HCT116 (cell line): ENCODE data around the gene HFE. TPM values are rescaled to one million over a fixed set of nuclear protein-coding genes. Genes with fewer than 3 reads are reported as not detected.

Experiments used
- ATAC-seq: fragments of 200-7000 bp; cut with Tn5 transposase; 2 replicates; pipeline ENCODE4 v1.9.1; 2020; ENCODE audit warnings: mild to moderate bottlenecking, moderate library complexity
- BruUV-seq: library from RNA; stranded (reverse); fragments of 400-500 nt; replicated peaks from 2 replicates; lab custom pipeline; 2021; lab: Mats Ljungman, UMichigan
- CTCF ChIA-PET: fragments of 300-600 bp; sonication (Branson Sonifier 250); formaldehyde crosslinking; loops from one replicate; lab custom pipeline; 2021; ENCODE audit warnings: antibody characterized with exemption; lab: Charles Lee
- POLR2A ChIA-PET: fragments of 300-600, 350-600 bp; sonication (Branson Sonifier 250); formaldehyde crosslinking; loops from one replicate; lab custom pipeline; 2021; ENCODE audit warnings: antibody characterized with exemption; lab: Charles Lee
- RAD21 ChIA-PET, 2 experiments: fragments of 300-600 bp; sonication (Branson Sonifier 250); formaldehyde crosslinking; loops; one replicate each; lab custom pipeline; 2023; ENCODE audit warnings: low total read pairs in 2 of 2; ENCODE audit not compliant: uncharacterized antibody in 2 of 2, unreplicated experiment in 2 of 2, low non-redundant PET in 1 of 2; lab: Charles Lee
- DNase-seq: peaks from one replicate; pipeline ENCODE4 v3.0.0-alpha.2; 2010; ENCODE audit warnings: low read depth, low spot score
- H2AFZ ChIP-seq: fragments of 200-600 bp; shearing (Covaris generic), sonication (generic); 2 replicates; pipeline ENCODE4 v1.6.1; 2017; ENCODE audit warnings: low read depth, mixed run types, mixed read lengths, antibody characterized with exemption, low read length; ENCODE audit not compliant: poor library complexity, severe bottlenecking
- H3K27ac ChIP-seq: 2 replicates; pipeline ENCODE4 v1.5.1; 2012; ENCODE audit warnings: low read depth, low read length
- H3K27me3 ChIP-seq: fragments of 200-600 bp; sonication (generic); 2 replicates; pipeline ENCODE4 v1.6.1; 2016; ENCODE audit warnings: mixed run types, low read length, mixed read lengths; ENCODE audit not compliant: insufficient read depth
- H3K36me3 ChIP-seq, 2 experiments: fragments of 200-500 bp in 1 of 2; fragments of 200-600 bp in 1 of 2; sonication (Bioruptor generic) in 1 of 2; sonication (generic) in 1 of 2; 2 replicates each; pipeline versions ENCODE4 v1.5.1 to v1.6.1; 2014 to 2016; ENCODE audit warnings: low read length in 2 of 2, inconsistent platforms in 1 of 2, mixed read lengths in 1 of 2, mixed run types in 1 of 2; ENCODE audit not compliant: insufficient read depth in 2 of 2, control insufficient read depth in 1 of 2
- H3K4me1 ChIP-seq, 2 experiments: fragments of 200-600 bp in 1 of 2; sonication (generic) in 1 of 2; 2 replicates each; pipeline versions ENCODE4 v1.5.1 to v1.6.1; 2012 to 2017; ENCODE audit warnings: low read length in 2 of 2, inconsistent platforms in 1 of 2, mild to moderate bottlenecking in 1 of 2, mixed read lengths in 1 of 2, mixed run types in 1 of 2, moderate library complexity in 1 of 2; ENCODE audit not compliant: insufficient read depth in 2 of 2, control insufficient read depth in 1 of 2
- H3K4me2 ChIP-seq: fragments of 200-600 bp; sonication (generic); 2 replicates; pipeline ENCODE4 v1.6.1; 2017; ENCODE audit warnings: mixed run types, low read length, mixed read lengths
- H3K4me3 ChIP-seq, 2 experiments: fragments of 200-600 bp in 1 of 2; sonication (generic) in 1 of 2; replicated peaks in 1 of 2; 2 replicates each; pipeline ENCODE4 v1.5.1; 2011 to 2016; ENCODE audit warnings: low read length in 2 of 2, control low read depth in 1 of 2, low read depth in 1 of 2, mild to moderate bottlenecking in 1 of 2, mixed read lengths in 1 of 2, mixed run types in 1 of 2
- H3K79me2 ChIP-seq: fragments of 200-600 bp; sonication (generic); 2 replicates; pipeline ENCODE4 v1.6.1; 2017; ENCODE audit warnings: mild to moderate bottlenecking, mixed run types, low read length, moderate library complexity, mixed read lengths; ENCODE audit not compliant: insufficient read depth
- H3K9ac ChIP-seq: fragments of 200-600 bp; sonication (generic); 2 replicates; pipeline ENCODE4 v1.6.1; 2016; ENCODE audit warnings: low read length, mixed read lengths
- H3K9me2 ChIP-seq: fragments of 200-600 bp; sonication (generic), shearing (Covaris generic); 2 replicates; pipeline ENCODE4 v1.6.1; 2017; ENCODE audit warnings: mixed run types, mild to moderate bottlenecking, moderate library complexity; ENCODE audit not compliant: insufficient read depth
- H3K9me3 ChIP-seq, 2 experiments: fragments of 200-500 bp in 1 of 2; fragments of 200-600 bp in 1 of 2; sonication (Bioruptor generic) in 1 of 2; sonication (generic) in 1 of 2; 2 replicates each; pipeline ENCODE4 v1.6.1; 2014 to 2017; ENCODE audit warnings: low read length in 2 of 2, mixed read lengths in 2 of 2, inconsistent platforms in 1 of 2, low read depth in 1 of 2, mild to moderate bottlenecking in 1 of 2, mixed run types in 1 of 2, moderate library complexity in 1 of 2; ENCODE audit not compliant: control insufficient read depth in 1 of 2, insufficient read depth in 1 of 2
- H4K20me1 ChIP-seq: fragments of 200-600 bp; sonication (generic), shearing (Covaris generic); 2 replicates; pipeline ENCODE4 v1.6.1; 2017; ENCODE audit warnings: mixed run types, mild to moderate bottlenecking, moderate library complexity; ENCODE audit not compliant: insufficient read depth
- CEBPB ChIP-seq: IDR thresholded peaks from 2 replicates; pipeline ENCODE4 v1.6.1; 2012; ENCODE audit warnings: low read depth
- CTCF ChIP-seq, 3 experiments: fragments of 200-600 bp in 1 of 3; sonication (generic) in 1 of 3; IDR thresholded peaks in 2 of 3; conservative IDR thresholded peaks in 1 of 3; 2 replicates each; pipeline ENCODE4 v1.5.1; 2012 to 2017; ENCODE audit warnings: low read depth in 2 of 3, low read length in 2 of 3, antibody characterized with exemption in 1 of 3, borderline replicate concordance in 1 of 3, control low read depth in 1 of 3, mild to moderate bottlenecking in 1 of 3, mixed read lengths in 1 of 3, mixed run types in 1 of 3, moderate library complexity in 1 of 3; ENCODE audit not compliant: insufficient read depth in 1 of 3
- ELF1 ChIP-seq: IDR thresholded peaks from 2 replicates; pipeline ENCODE4 v1.6.1; 2012; ENCODE audit warnings: low read depth, borderline replicate concordance
- EZH2 ChIP-seq: fragments of 200-600 bp; sonication (generic); IDR thresholded peaks from 2 replicates; pipeline ENCODE4 v1.6.1; 2017; ENCODE audit warnings: antibody characterized with exemption, mixed run types
- EZH2phosphoT487 ChIP-seq: fragments of 200-600 bp; IDR thresholded peaks from 2 replicates; pipeline ENCODE4 v1.6.1; 2018; ENCODE audit warnings: antibody characterized with exemption, borderline replicate concordance
- FOSL1 ChIP-seq: IDR thresholded peaks from 2 replicates; pipeline ENCODE4 v1.6.1; 2012; ENCODE audit warnings: low read depth
- POLR2A ChIP-seq: IDR thresholded peaks from 2 replicates; pipeline ENCODE4 v1.7.0; 2011; ENCODE audit warnings: borderline replicate concordance; ENCODE audit not compliant: insufficient read depth, insufficient read length; ENCODE audit errors: extremely low read depth
- POLR2AphosphoS5 ChIP-seq: IDR thresholded peaks from 2 replicates; pipeline ENCODE4 v1.6.1; 2011; ENCODE audit warnings: mild to moderate bottlenecking, low read depth, low read length, moderate library complexity
- RAD21 ChIP-seq: IDR thresholded peaks from 2 replicates; pipeline ENCODE4 v1.6.1; 2012; ENCODE audit warnings: low read depth, mild to moderate bottlenecking
- REST ChIP-seq: IDR thresholded peaks from 2 replicates; pipeline ENCODE4 v1.6.1; 2012; ENCODE audit warnings: low read depth
- SIN3A ChIP-seq: IDR thresholded peaks from 2 replicates; pipeline ENCODE4 v1.6.1; 2012; ENCODE audit warnings: low read depth
- SP1 ChIP-seq: IDR thresholded peaks from 2 replicates; pipeline ENCODE4 v1.6.1; 2012; ENCODE audit warnings: low read depth
- SRF ChIP-seq: IDR thresholded peaks from 2 replicates; pipeline ENCODE4 v1.6.1; 2012; ENCODE audit warnings: low read depth
- TCF7L2 ChIP-seq: IDR thresholded peaks from 2 replicates; pipeline ENCODE4 v1.7.0; 2011; ENCODE audit warnings: borderline replicate concordance, inconsistent platforms; ENCODE audit not compliant: insufficient read depth, insufficient read length; ENCODE audit errors: extremely low read depth
- ZFX ChIP-seq: fragments of 450-650 bp; IDR thresholded peaks from 2 replicates; pipeline ENCODE4 v1.6.1; 2017
- intact Hi-C: fragments of 100-400 bp; cut with micrococcal nuclease; formaldehyde crosslinking; loops from 2 replicates; pipeline ENCODE4 v1.10.0; 2022
- total RNA-seq: library from RNA; stranded (reverse); gene quantifications from one replicate; pipeline ENCODE4 v1.2.1, GENCODE V29; 2021; ENCODE audit not compliant: unreplicated experiment

The HFE gene
- total RNA-seq, 1 experiment from 2014 or later = 9.8 TPM

- intact Hi-C loops = no loop called here
- no peak for DNase-seq
- Histone ChIP-seq H3K27ac (no peak overlapping the region), H3K9ac (no peak overlapping the region), H3K36me3 (no peaks in the 10 kb centered on the region), H3K4me3 (no peak overlapping the region), H3K9me3 (no peaks in the 10 kb centered on the region), H3K27me3 (no peaks in the 10 kb centered on the region), H4K20me1 (no peaks in the 10 kb centered on the region), H3K9me2 (no peaks in the 10 kb centered on the region), H2AFZ (no peak overlapping the region), H3K4me1 (no peaks in the 10 kb centered on the region), H3K4me2 (no peak overlapping the region), H3K79me2 (no peaks in the 10 kb centered on the region)
- TF ChIP-seq SP1 = no peak
- TF ChIP-seq EZH2 = no peak
- TF ChIP-seq POLR2AphosphoS5 = no peak
- TF ChIP-seq EZH2phosphoT487 = no peak
- no peak for TF ChIP-seq ZFX
- no peak for TF ChIP-seq RAD21
- TF ChIP-seq POLR2A = no peak
- TF ChIP-seq SIN3A = no peak
- BruUV-seq = no TSS peak
- RAD21 ChIA-PET = no interaction called here
- CTCF ChIA-PET = no interaction called here
- POLR2A ChIA-PET = interaction anchor here (1.4 to 3.8 kb wide), 2 partner anchors 16 to 18 kb away, joined by 7 to 24 read pairs; a partner anchor contains a TSS
- ATAC-seq = no peak
Measured at GRCh38 chr6:26140967-26141294, 53.7 kb downstream of the HFE start.

- DNase-seq = no peak
- POLR2A ChIA-PET = interaction anchor here (1.3 to 3.8 kb wide), 3 partner anchors 15 to 17 kb away, joined by 7 to 24 read pairs (median 14); a partner anchor contains a TSS
- Histone ChIP-seq H3K9me3 (no peaks in the 10 kb centered on the region), H3K27ac (no peak overlapping the region), H3K27me3 (no peaks in the 10 kb centered on the region), H3K9ac (no peak overlapping the region), H3K4me3 (no peak overlapping the region), H2AFZ (no peak overlapping the region), H3K4me2 (no peak overlapping the region), H3K79me2 (no peaks in the 10 kb centered on the region), H3K36me3 (no peaks in the 10 kb centered on the region), H3K9me2 (no peaks in the 10 kb centered on the region), H4K20me1 (no peaks in the 10 kb centered on the region), H3K4me1 (no peaks in the 10 kb centered on the region)
- CTCF ChIA-PET = no interaction called here
- RAD21 ChIA-PET = no interaction called here
- no peak for ATAC-seq
- intact Hi-C loops = no loop called here
- BruUV-seq = no TSS peak
- TF ChIP-seq TCF7L2 (no peak), EZH2phosphoT487 (no peak), ELF1 (no peak), EZH2 (no peak), FOSL1 (no peak), CTCF (IDR thresholded peaks at IDR 0.05 in 2 of 3, conservative IDR thresholded peaks at IDR 0.05 in 1 of 3; ENCODE audit: borderline replicate concordance in 1 of 3, insufficient read depth in 1 of 3, low read depth in 2 of 3, low read length in 2 of 3) (no peak), REST (no peak), CEBPB (no peak), SRF (no peak)
Measured at GRCh38 chr6:26141378-26141904, 54.2 kb downstream of the HFE start.
